Colonic mucosa (tissue), 4 donors: Measurements from ENCODE around the gene LRP1B. TPM values are rescaled to one million over a fixed set of nuclear protein-coding genes. Genes with fewer than 3 reads are reported as not detected.

Experiments used
- DNase-seq: peaks from one replicate; pipeline ENCODE4 v3.0.0-alpha.2; 2020
- H3K27ac ChIP-seq: fragments of 200-600 bp; one replicate; pipeline ENCODE4 v1.8.0; 2021
- H3K27me3 ChIP-seq: fragments of 200-600 bp; one replicate; pipeline ENCODE4 v1.8.0; 2021
- H3K36me3 ChIP-seq: fragments of 200-600 bp; one replicate; pipeline ENCODE4 v1.8.0; 2021
- H3K4me1 ChIP-seq: fragments of 200-600 bp; one replicate; pipeline ENCODE4 v1.8.0; 2021; ENCODE audit warnings: mild to moderate bottlenecking
- H3K4me3 ChIP-seq: fragments of 200-600 bp; one replicate; pipeline ENCODE4 v1.8.0; 2021
- H3K9ac ChIP-seq, 2 donors: one replicate each; pipeline ENCODE4 v1.7.0; 2013; ENCODE audit warnings: control low read depth in 2 of 2, low read depth in 2 of 2, low read length in 2 of 2
- H3K9me3 ChIP-seq: fragments of 200-600 bp; one replicate; pipeline ENCODE4 v1.8.0; 2021
- CTCF ChIP-seq: fragments of 200-600 bp; IDR thresholded peaks from one replicate; pipeline ENCODE4 v1.8.0; 2022; ENCODE audit warnings: antibody characterized with exemption, mild to moderate bottlenecking
- intact Hi-C: fragments of 100-400 bp; cut with DNase I; formaldehyde crosslinking; loops from one replicate; pipeline ENCODE4 v1.14.1; 2022
- total RNA-seq, 2 donors: library from RNA; stranded (reverse); fragmentation: NEBNext Ultra II Directional in 1 of 2; extraction: Animal tissue kit (Norgen Biotek cat#: 25700) in 1 of 2; gene quantifications; one replicate each; pipeline ENCODE4 v1.2.1, GENCODE V29; 2021
- donor health status: healthy.
- donor health status: DM: no; HTN: no; CAD: no.
- donor health status: DM: no; HTN: no; CAD: no.

Gene LRP1B
- total RNA-seq, 2 donors from 2014 or later = 0.10 to 0.19 TPM

DNA sequence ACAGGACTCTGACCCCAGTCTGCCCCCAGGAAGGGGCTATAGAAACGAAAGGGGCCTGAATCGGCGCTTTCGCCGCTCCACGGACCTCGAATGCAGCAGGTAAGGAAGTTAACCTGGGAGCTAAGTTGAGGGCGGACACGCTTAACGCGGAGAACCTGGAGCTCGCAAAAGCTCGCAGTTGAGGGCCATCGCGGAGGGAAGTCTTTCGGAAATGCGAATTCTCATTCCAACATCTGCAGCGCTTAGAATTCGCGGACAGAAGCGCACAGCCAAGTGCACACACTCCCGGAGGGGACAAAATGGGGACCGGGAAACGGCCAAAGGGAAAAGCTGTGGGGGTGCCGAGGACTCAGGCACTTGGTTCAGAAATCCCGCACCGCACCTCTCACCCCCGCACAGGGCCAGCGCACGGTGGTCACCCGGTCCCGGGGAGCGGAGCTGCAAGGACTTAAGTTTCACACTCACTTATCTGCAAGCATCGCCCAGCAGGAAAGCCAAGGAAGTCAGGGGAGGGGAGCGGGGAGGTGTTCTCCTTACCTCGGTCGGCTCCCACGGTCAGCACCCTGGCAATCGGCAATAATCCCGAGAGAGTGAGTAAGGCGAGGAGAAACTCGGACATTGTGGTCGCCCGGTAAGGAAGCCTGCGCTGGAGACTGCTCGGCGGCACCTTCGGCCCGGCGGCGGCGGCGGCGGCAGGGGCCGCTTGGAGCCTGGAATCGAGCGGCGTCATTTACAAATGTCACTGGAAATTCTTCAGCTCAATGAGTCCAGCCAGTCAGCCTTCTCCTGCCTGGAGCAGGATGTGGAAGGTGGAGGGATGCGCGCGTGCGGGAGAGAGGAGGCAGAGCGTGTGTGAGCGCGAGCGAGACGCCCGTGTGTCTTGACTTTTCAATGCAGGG lies 456 bp downstream of the LRP1B start:
- Histone ChIP-seq H3K9me3 (no peaks in the 10 kb centered on the region), H3K4me1 (peaks cover 3% of the 10 kb centered on the region), H3K27ac (no peak overlapping the region), H3K27me3 (peaks cover 16% of the 10 kb centered on the region), H3K4me3 (peak overlapping the region; percentile 33), H3K9ac (no peak overlapping the region), H3K36me3 (no peaks in the 10 kb centered on the region)
- intact Hi-C loops = no loop called here
- DNase-seq = peak; percentile 59
- TF ChIP-seq CTCF = no peak

GRCh38 chr2:142128105-142128504 lies 2.7 kb downstream of the LRP1B start:
- no peaks in the 10 kb centered on the region for H3K36me3 ChIP-seq

DNA sequence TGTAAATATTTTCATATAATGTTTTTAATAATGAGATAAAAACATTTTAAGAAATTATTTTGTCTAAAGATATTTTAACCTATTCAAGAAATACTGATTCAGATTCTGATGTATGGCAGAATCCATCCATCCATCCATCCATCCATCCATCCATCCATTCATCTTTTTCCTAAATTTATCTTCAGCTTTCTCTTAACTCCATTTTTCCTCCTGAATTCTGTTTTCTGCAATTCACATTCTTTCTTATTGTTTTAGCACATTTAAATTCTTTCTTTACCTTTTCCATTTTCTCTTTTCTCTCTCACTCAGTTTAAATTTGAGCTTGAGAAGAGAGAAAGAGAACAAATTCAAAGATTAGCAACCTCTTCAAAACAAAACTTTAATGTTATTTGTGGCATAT lies 3.6 kb downstream of the LRP1B start:
- H3K4me1 ChIP-seq = peaks cover 3% of the 10 kb centered on the region
- no peak overlapping the region for H3K27ac ChIP-seq
- intact Hi-C loops = no loop called here
- H3K36me3 ChIP-seq = no peaks in the 10 kb centered on the region
- H3K9ac ChIP-seq = no peak overlapping the region
- H3K4me3 ChIP-seq = no peak overlapping the region
- H3K27me3 ChIP-seq = peaks cover 16% of the 10 kb centered on the region
- no peak for DNase-seq
- TF ChIP-seq CTCF = no peak
- no peaks in the 10 kb centered on the region for H3K9me3 ChIP-seq

More at GRCh38 chr2:142128105-142128504, 2.7 kb downstream of the LRP1B start:
- no peak for DNase-seq
- TF ChIP-seq CTCF = no peak
- Histone ChIP-seq H3K4me3 (no peak overlapping the region), H3K4me1 (peaks cover 3% of the 10 kb centered on the region), H3K27me3 (peaks cover 16% of the 10 kb centered on the region), H3K9ac (no peak overlapping the region), H3K9me3 (no peaks in the 10 kb centered on the region), H3K27ac (no peak overlapping the region)
- intact Hi-C loops = no loop called here

- TF ChIP-seq CTCF = no peak
- no peak overlapping the region for H3K27ac ChIP-seq
- H3K4me1 ChIP-seq = no peaks in the 10 kb centered on the region
- intact Hi-C loops = no loop called here
- H3K9ac ChIP-seq = no peak overlapping the region
- H3K4me3 ChIP-seq = no peak overlapping the region
- no peak for DNase-seq
- no peaks in the 10 kb centered on the region for H3K9me3 ChIP-seq
- H3K27me3 ChIP-seq = peaks cover 5% of the 10 kb centered on the region
- H3K36me3 ChIP-seq = no peaks in the 10 kb centered on the region
Observed at GRCh38 chr2:142124706-142125105, 6.1 kb downstream of the LRP1B start.

DNA sequence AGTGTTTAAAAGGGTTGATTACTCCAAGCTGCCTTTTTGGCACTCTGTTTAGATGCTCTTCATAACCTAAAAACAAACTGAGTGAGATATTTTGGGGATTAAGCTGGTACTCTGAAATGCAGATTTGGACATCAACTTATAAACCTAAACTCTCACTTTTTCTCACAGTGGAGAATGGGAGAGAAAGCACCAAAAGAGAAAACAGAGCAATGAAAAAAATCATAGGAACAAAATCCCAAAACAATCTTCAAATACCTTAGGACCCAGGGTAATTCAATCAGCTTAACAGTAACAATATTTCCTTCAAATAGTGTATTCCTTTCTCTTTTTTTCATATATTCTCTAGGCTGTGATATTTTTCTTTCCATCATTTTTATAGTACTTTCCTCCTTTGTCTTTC lies 11.5 kb downstream of the LRP1B start:
- H3K9me3 ChIP-seq = no peaks in the 10 kb centered on the region
- no peak overlapping the region for H3K4me3 ChIP-seq
- H3K36me3 ChIP-seq = no peaks in the 10 kb centered on the region
- H3K27ac ChIP-seq = no peak overlapping the region
- H3K9ac ChIP-seq = no peak overlapping the region
- no peak for DNase-seq
- no peaks in the 10 kb centered on the region for H3K4me1 ChIP-seq
- no peaks in the 10 kb centered on the region for H3K27me3 ChIP-seq
- intact Hi-C loops = no loop called here
- TF ChIP-seq CTCF = no peak
